ELF-1 (cell line): ENCODE measurements around the gene RBM38.

Experiments used
- DNase-seq: peaks from one replicate; pipeline ENCODE4 v3.0.0-alpha.2; 2016; ENCODE audit warnings: low read depth, low spot score

The RBM38 gene

GRCh38 chr20:57403216-57403615 is 12.0 kb downstream of the RBM38 start:
- DNase-seq: no peak

- no peak for DNase-seq
Observed at GRCh38 chr20:57404006-57404405, 12.8 kb downstream of the RBM38 start.

- DNase-seq: no peak
Observed at GRCh38 chr20:57404419-57405072, 13.3 kb downstream of the RBM38 start.

GRCh38 chr20:57405236-57406016 is 14.2 kb downstream of the RBM38 start:
- no peak for DNase-seq

- no peak for DNase-seq
Observed at GRCh38 chr20:57407541-57407956, 16.4 kb downstream of the RBM38 start.

- DNase-seq: peak; percentile 41
Observed at GRCh38 chr20:57408131-57408530, 16.9 kb downstream of the RBM38 start.

GRCh38 chr20:57408536-57409233 is 17.5 kb downstream of the RBM38 start:
- no peak for DNase-seq

- peak; percentile 33 for DNase-seq
Observed at GRCh38 chr20:57409316-57409671, 18.1 kb downstream of the RBM38 start.

GRCh38 chr20:57409672-57410397 is 18.6 kb downstream of the RBM38 start:
- peak; percentile 62 for DNase-seq

GRCh38 chr20:57410398-57410920 is 19.3 kb downstream of the RBM38 start:
- DNase-seq: no peak

- no peak for DNase-seq
Observed at GRCh38 chr20:57410924-57411323, 19.7 kb downstream of the RBM38 start.

GRCh38 chr20:57411406-57412283 is 20.4 kb downstream of the RBM38 start:
- DNase-seq: no peak

GRCh38 chr20:57412347-57413029 is 21.3 kb downstream of the RBM38 start:
- no peak for DNase-seq

GRCh38 chr20:57413986-57414385 is 22.8 kb downstream of the RBM38 start:
- DNase-seq: no peak

GRCh38 chr20:57414867-57415592 is 23.8 kb downstream of the RBM38 start:
- DNase-seq: peak; percentile 45

GRCh38 chr20:57415771-57416170 is 24.6 kb downstream of the RBM38 start:
- no peak for DNase-seq

- no peak for DNase-seq
Observed at GRCh38 chr20:57416296-57417022, 25.3 kb downstream of the RBM38 start.

GRCh38 chr20:57417051-57417689 is 26.0 kb downstream of the RBM38 start:
- no peak for DNase-seq
